Measurements from ENCODE around the gene SLC22A15. TPM values are rescaled to one million over a fixed set of nuclear protein-coding genes. Genes with fewer than 3 reads are reported as not detected.
"Not testable (repeated sequence)": the region's sequence is repeated elsewhere in the genome, so short reads cannot be mapped to it uniquely, and the experiment has no call there.

The SLC22A15 gene
- 0.32 and 0.95 TPM in 2 replicates for total RNA-seq

- intact Hi-C loops (cut with micrococcal nuclease): loop anchor here (1.0 kb wide), 1 partner anchor 169 kb away; no protein-coding TSS in a partner anchor
Observed at GRCh38 chr1:115976062-115976920, at the start of gene SLC22A15. Gene SLC22A15, plus strand, starts transcription at chr1:115976513. Its CDS starts 115 bp downstream, at chr1:115976628.

- intact Hi-C loops (cut with micrococcal nuclease): no loop called here
Observed at GRCh38 chr1:115927971-115928370, 48.3 kb upstream of the SLC22A15 start.

- intact Hi-C loops (cut with micrococcal nuclease): no loop called here
Observed at GRCh38 chr1:115929881-115930280, 46.4 kb upstream of the SLC22A15 start.

GRCh38 chr1:115933625-115934024, 42.7 kb upstream of the SLC22A15 start:
- intact Hi-C loops (cut with micrococcal nuclease): no loop called here

GRCh38 chr1:115939455-115939854, 36.9 kb upstream of the SLC22A15 start:
- intact Hi-C loops (cut with micrococcal nuclease): no loop called here

- intact Hi-C loops (cut with micrococcal nuclease): no loop called here
Observed at GRCh38 chr1:115946116-115946515, 30.2 kb upstream of the SLC22A15 start.

- intact Hi-C loops (cut with micrococcal nuclease): no loop called here
Observed at GRCh38 chr1:115949156-115949555, 27.2 kb upstream of the SLC22A15 start.

GRCh38 chr1:115951560-115951959, 24.8 kb upstream of the SLC22A15 start:
- intact Hi-C loops (cut with micrococcal nuclease): no loop called here

- intact Hi-C loops (cut with micrococcal nuclease): no loop called here
Observed at GRCh38 chr1:115952547-115952946, 23.8 kb upstream of the SLC22A15 start.

GRCh38 chr1:115953180-115953579, 23.1 kb upstream of the SLC22A15 start:
- intact Hi-C loops (cut with micrococcal nuclease): no loop called here

- intact Hi-C loops (cut with micrococcal nuclease): no loop called here
Observed at GRCh38 chr1:115954684-115955083, 21.6 kb upstream of the SLC22A15 start.

- intact Hi-C loops (cut with micrococcal nuclease): no loop called here
Observed at GRCh38 chr1:115955228-115955627, 21.1 kb upstream of the SLC22A15 start.

GRCh38 chr1:115958866-115959265, 17.4 kb upstream of the SLC22A15 start:
- intact Hi-C loops (cut with micrococcal nuclease): no loop called here

GRCh38 chr1:115969509-115969908, 6.8 kb upstream of the SLC22A15 start:
- intact Hi-C loops (cut with micrococcal nuclease): no loop called here

GRCh38 chr1:115971778-115972177, 4.5 kb upstream of the SLC22A15 start:
- intact Hi-C loops (cut with micrococcal nuclease): not testable (repeated sequence)

- intact Hi-C loops (cut with micrococcal nuclease): no loop called here
Observed at GRCh38 chr1:115973154-115973553, 3.2 kb upstream of the SLC22A15 start.

GRCh38 chr1:115975569-115976061, 698 bp upstream of the SLC22A15 start:
- intact Hi-C loops (cut with micrococcal nuclease): loop anchor here (1.0 kb wide), 1 partner anchor 168 kb away; no protein-coding TSS in a partner anchor

GRCh38 chr1:115976921-115977498, 697 bp downstream of the SLC22A15 start:
- intact Hi-C loops (cut with micrococcal nuclease): loop anchor here (1.0 kb wide), 1 partner anchor 170 kb away; no protein-coding TSS in a partner anchor

GRCh38 chr1:115977499-115978258, 1.4 kb downstream of the SLC22A15 start:
- intact Hi-C loops (cut with micrococcal nuclease): no loop called here

- intact Hi-C loops (cut with micrococcal nuclease): no loop called here
Observed at GRCh38 chr1:115978292-115978941, 2.1 kb downstream of the SLC22A15 start.

- intact Hi-C loops (cut with micrococcal nuclease): no loop called here
Observed at GRCh38 chr1:115980156-115980555, 3.8 kb downstream of the SLC22A15 start.

Data from T-helper 2 cell treated with Interferon-gamma antibody and Interleukin-4, amounts not matched to agents 100 ng/mL and 5 ng/mL, for 36 hours (primary cell).